GM12873 (cell line): ENCODE measurements around the gene APOLD1.

ENCODE experiments used
- CTCF ChIP-seq: IDR thresholded peaks from 2 replicates; pipeline ENCODE4 v1.5.1; 2012; ENCODE audit warnings: low read depth, mild to moderate bottlenecking, moderate library complexity, low read length, control low read depth; ENCODE audit not compliant: insufficient read depth; ENCODE audit errors: missing control alignments

APOLD1 gene

GRCh38 chr12:12796928-12797793 is 11.7 kb downstream of the APOLD1 start:
- TF ChIP-seq CTCF, result no peak

- no peak for TF ChIP-seq CTCF
Observed at GRCh38 chr12:12797794-12798152, 12.3 kb downstream of the APOLD1 start.

GRCh38 chr12:12798480-12798879 is 13.0 kb downstream of the APOLD1 start:
- TF ChIP-seq CTCF, result no peak

- TF ChIP-seq CTCF, result no peak
Observed at GRCh38 chr12:12799163-12799920, 13.9 kb downstream of the APOLD1 start.

- TF ChIP-seq CTCF, result no peak
Observed at GRCh38 chr12:12800406-12801180, 15.1 kb downstream of the APOLD1 start.

- no peak for TF ChIP-seq CTCF
Observed at GRCh38 chr12:12803186-12803585, 17.7 kb downstream of the APOLD1 start.

- TF ChIP-seq CTCF, result no peak
Observed at GRCh38 chr12:12804011-12804410, 18.6 kb downstream of the APOLD1 start.
